Central memory CD8-positive, alpha-beta T cell (primary cell): ENCODE measurements around the gene PRKCB.

ENCODE experiments used
- ATAC-seq: fragments of 150-1000 bp; cut with Tn5 transposase; replicated peaks from 2 replicates; pipeline ENCODE4 v1.10.0; 2022; ENCODE audit warnings: mild to moderate bottlenecking, moderate FRiP score, moderate number of reproducible peaks; ENCODE audit not compliant: poor library complexity, severe bottlenecking; ENCODE audit errors: extremely low read depth
- DNase-seq, 2 donors: peaks; one replicate each; pipeline ENCODE4 v3.0.0; 2021; ENCODE audit warnings: low spot score in 2 of 2
- H3K27ac Mint-ChIP-seq: one replicate; pipeline ENCODE4 v1.8.0; 2022; ENCODE audit warnings: low read depth, mild to moderate bottlenecking, moderate library complexity, mixed read lengths
- H3K27me3 Mint-ChIP-seq: one replicate; pipeline ENCODE4 v1.8.0; 2022; ENCODE audit warnings: mixed read lengths
- H3K36me3 Mint-ChIP-seq: one replicate; pipeline ENCODE4 v1.8.0; 2022; ENCODE audit warnings: mild to moderate bottlenecking, moderate library complexity, mixed read lengths; ENCODE audit not compliant: insufficient read depth
- H3K4me1 Mint-ChIP-seq: one replicate; pipeline ENCODE4 v1.8.0; 2022; ENCODE audit warnings: mixed read lengths
- H3K4me3 Mint-ChIP-seq: one replicate; pipeline ENCODE4 v1.8.0; 2022; ENCODE audit warnings: mild to moderate bottlenecking, moderate library complexity, mixed read lengths
- H3K9me3 Mint-ChIP-seq: one replicate; pipeline ENCODE4 v1.8.0; 2022; ENCODE audit warnings: mixed read lengths

PRKCB gene

GRCh38 chr16:23979441-23979840 is 143.7 kb downstream of the PRKCB start:
- Mint-ChIP-seq H3K9me3 (no peaks in the 10 kb centered on the region), H3K36me3 (no peaks in the 10 kb centered on the region), H3K27me3 (no peaks in the 10 kb centered on the region), H3K4me1 (peaks cover 72% of the 10 kb centered on the region), H3K27ac (peak overlapping the region; percentile 10), H3K4me3 (no peak overlapping the region)
- DNase-seq (no peak), ATAC-seq (no peak)

GRCh38 chr16:23979982-23980381 is 144.2 kb downstream of the PRKCB start:
- H3K27ac Mint-ChIP-seq = no peak overlapping the region
- ATAC-seq (no peak), DNase-seq (no peak)
- H3K9me3 Mint-ChIP-seq = no peaks in the 10 kb centered on the region
- no peak overlapping the region for H3K4me3 Mint-ChIP-seq
- H3K36me3 Mint-ChIP-seq = no peaks in the 10 kb centered on the region
- no peaks in the 10 kb centered on the region for H3K27me3 Mint-ChIP-seq
- peaks cover 71% of the 10 kb centered on the region for H3K4me1 Mint-ChIP-seq

GRCh38 chr16:23981429-23982399 is 145.9 kb downstream of the PRKCB start:
- Mint-ChIP-seq H3K4me1 (peaks cover 54% of the 10 kb centered on the region), H3K27me3 (no peaks in the 10 kb centered on the region), H3K9me3 (no peaks in the 10 kb centered on the region), H3K4me3 (no peak overlapping the region), H3K36me3 (no peaks in the 10 kb centered on the region), H3K27ac (peak overlapping the region; percentile 38)
- ATAC-seq (no peak), DNase-seq (no peak)

GRCh38 chr16:23986455-23986854 is 150.7 kb downstream of the PRKCB start:
- Mint-ChIP-seq H3K36me3 (peaks cover 18% of the 10 kb centered on the region), H3K27ac (peak overlapping the region; percentile 29), H3K4me3 (no peak overlapping the region), H3K27me3 (no peaks in the 10 kb centered on the region), H3K9me3 (no peaks in the 10 kb centered on the region), H3K4me1 (peaks cover 42% of the 10 kb centered on the region)
- DNase-seq (no peak), ATAC-seq (no peak)

- no peak overlapping the region for H3K27ac Mint-ChIP-seq
- ATAC-seq (peak; percentile 62), DNase-seq (no peak)
- H3K4me3 Mint-ChIP-seq = no peak overlapping the region
- H3K36me3 Mint-ChIP-seq = peaks cover 18% of the 10 kb centered on the region
- no peaks in the 10 kb centered on the region for H3K9me3 Mint-ChIP-seq
- peaks cover 46% of the 10 kb centered on the region for H3K4me1 Mint-ChIP-seq
- H3K27me3 Mint-ChIP-seq = no peaks in the 10 kb centered on the region
Measured at GRCh38 chr16:23987443-23987842, 151.7 kb downstream of the PRKCB start.

GRCh38 chr16:23990507-23990906 is 154.7 kb downstream of the PRKCB start:
- ATAC-seq = no peak
- Mint-ChIP-seq H3K9me3 (no peaks in the 10 kb centered on the region), H3K27ac (no peak overlapping the region), H3K4me1 (peaks cover 48% of the 10 kb centered on the region), H3K4me3 (no peak overlapping the region), H3K36me3 (peaks cover 20% of the 10 kb centered on the region), H3K27me3 (no peaks in the 10 kb centered on the region)
- no peak for DNase-seq

- no peak overlapping the region for H3K4me3 Mint-ChIP-seq
- peaks cover 52% of the 10 kb centered on the region for H3K4me1 Mint-ChIP-seq
- DNase-seq (no peak), ATAC-seq (no peak)
- H3K27me3 Mint-ChIP-seq = no peaks in the 10 kb centered on the region
- H3K27ac Mint-ChIP-seq = no peak overlapping the region
- H3K9me3 Mint-ChIP-seq = no peaks in the 10 kb centered on the region
- H3K36me3 Mint-ChIP-seq = peaks cover 20% of the 10 kb centered on the region
Measured at GRCh38 chr16:23991066-23991465, 155.3 kb downstream of the PRKCB start.

- no peaks in the 10 kb centered on the region for H3K27me3 Mint-ChIP-seq
- peaks cover 56% of the 10 kb centered on the region for H3K4me1 Mint-ChIP-seq
- no peaks in the 10 kb centered on the region for H3K9me3 Mint-ChIP-seq
- H3K27ac Mint-ChIP-seq = peak overlapping the region; percentile 41
- H3K4me3 Mint-ChIP-seq = no peak overlapping the region
- DNase-seq (no peak), ATAC-seq (no peak)
- peaks cover 17% of the 10 kb centered on the region for H3K36me3 Mint-ChIP-seq
Measured at GRCh38 chr16:23994615-23995014, 158.8 kb downstream of the PRKCB start.

- H3K9me3 Mint-ChIP-seq = no peaks in the 10 kb centered on the region
- peaks cover 52% of the 10 kb centered on the region for H3K4me1 Mint-ChIP-seq
- no peak for DNase-seq
- H3K27me3 Mint-ChIP-seq = no peaks in the 10 kb centered on the region
- peaks cover 5% of the 10 kb centered on the region for H3K36me3 Mint-ChIP-seq
- no peak for ATAC-seq
- H3K27ac Mint-ChIP-seq = no peak overlapping the region
- H3K4me3 Mint-ChIP-seq = no peak overlapping the region
Measured at GRCh38 chr16:23996258-23996955, 160.6 kb downstream of the PRKCB start.

- peaks cover 5% of the 10 kb centered on the region for H3K36me3 Mint-ChIP-seq
- no peak overlapping the region for H3K4me3 Mint-ChIP-seq
- DNase-seq (no peak), ATAC-seq (no peak)
- no peaks in the 10 kb centered on the region for H3K27me3 Mint-ChIP-seq
- H3K27ac Mint-ChIP-seq = no peak overlapping the region
- no peaks in the 10 kb centered on the region for H3K9me3 Mint-ChIP-seq
- peaks cover 37% of the 10 kb centered on the region for H3K4me1 Mint-ChIP-seq
Measured at GRCh38 chr16:23998771-23999170, 163.0 kb downstream of the PRKCB start.

GRCh38 chr16:23999663-24000062 is 163.9 kb downstream of the PRKCB start:
- Mint-ChIP-seq H3K36me3 (peaks cover 7% of the 10 kb centered on the region), H3K27ac (no peak overlapping the region), H3K27me3 (no peaks in the 10 kb centered on the region), H3K4me3 (no peak overlapping the region), H3K9me3 (no peaks in the 10 kb centered on the region), H3K4me1 (peaks cover 37% of the 10 kb centered on the region)
- no peak for DNase-seq
- ATAC-seq = peak; percentile 32

- Mint-ChIP-seq H3K9me3 (no peaks in the 10 kb centered on the region), H3K27ac (peak overlapping the region; percentile 22), H3K36me3 (peaks cover 11% of the 10 kb centered on the region), H3K27me3 (no peaks in the 10 kb centered on the region), H3K4me1 (peaks cover 48% of the 10 kb centered on the region), H3K4me3 (no peak overlapping the region)
- ATAC-seq (no peak), DNase-seq (no peak)
Measured at GRCh38 chr16:24001710-24002109, 165.9 kb downstream of the PRKCB start.

- no peak overlapping the region for H3K4me3 Mint-ChIP-seq
- H3K27me3 Mint-ChIP-seq = no peaks in the 10 kb centered on the region
- no peaks in the 10 kb centered on the region for H3K9me3 Mint-ChIP-seq
- H3K36me3 Mint-ChIP-seq = peaks cover 14% of the 10 kb centered on the region
- no peak overlapping the region for H3K27ac Mint-ChIP-seq
- DNase-seq (no peak), ATAC-seq (no peak)
- H3K4me1 Mint-ChIP-seq = peaks cover 51% of the 10 kb centered on the region
Measured at GRCh38 chr16:24002619-24003018, 166.8 kb downstream of the PRKCB start.
